IMR-90 (cell line): ENCODE data around the gene OR5AS1. TPM values are rescaled to one million over a fixed set of nuclear protein-coding genes. Genes with fewer than 3 reads are reported as not detected.

Source experiments
- polyA plus RNA-seq, 3 experiments: library from polyadenylated mRNA; depleted of rRNA; stranded (reverse); fragments of >200 nt; gene quantifications; 2 replicates each; pipeline ENCODE4 v1.2.3, GENCODE V29; 2012; ENCODE audit warnings: low replicate concordance in 1 of 3
- total RNA-seq: library from RNA; depleted of rRNA; stranded (reverse); fragments of >200 nt; gene quantifications from 2 replicates; pipeline ENCODE4 v1.2.3, GENCODE V29; 2012; rRNA removed

The OR5AS1 gene
- total and polyA plus RNA-seq, 2 of the 4 experiments (the other 2 are of a cell fraction): not detected

Other genes starting within 250 kb of the OR5AS1 start
- gene OR5D14, start 232.1 kb upstream of the OR5AS1 start, total RNA-seq: not detected in 2 replicates
- gene OR5D14, start 232.1 kb upstream of the OR5AS1 start, polyA plus RNA-seq (2012; rRNA removed): not detected in 2 replicates
- not detected in 2 replicates for gene OR5L1, start 216.3 kb upstream of the OR5AS1 start, total RNA-seq
- gene OR5L1, start 216.3 kb upstream of the OR5AS1 start, polyA plus RNA-seq (2012; rRNA removed): not detected in 2 replicates
- gene OR5D18, start 208.0 kb upstream of the OR5AS1 start, total RNA-seq: not detected in 2 replicates
- gene OR5D18, start 208.0 kb upstream of the OR5AS1 start, polyA plus RNA-seq (2012; rRNA removed): not detected in 2 replicates
- gene OR5L2, start 200.4 kb upstream of the OR5AS1 start, total RNA-seq: not detected in 2 replicates
- gene OR5L2, start 200.4 kb upstream of the OR5AS1 start, polyA plus RNA-seq (2012; rRNA removed): not detected in 2 replicates
- gene OR5D16, start 188.9 kb upstream of the OR5AS1 start, total RNA-seq: not detected in 2 replicates
- gene OR5D16, start 188.9 kb upstream of the OR5AS1 start, polyA plus RNA-seq (2012; rRNA removed): not detected in 2 replicates
- gene TRIM51, start 144.4 kb upstream of the OR5AS1 start, total RNA-seq: not detected in 2 replicates
- not detected in 2 replicates for gene TRIM51, start 144.4 kb upstream of the OR5AS1 start, polyA plus RNA-seq (2012; rRNA removed)
- gene OR5W2, start 113.1 kb upstream of the OR5AS1 start, total RNA-seq: not detected in 2 replicates
- not detected in 2 replicates for gene OR5W2, start 113.1 kb upstream of the OR5AS1 start, polyA plus RNA-seq (2012; rRNA removed)
- gene OR5I1, start 91.3 kb upstream of the OR5AS1 start, total RNA-seq: not detected in 2 replicates
- gene OR5I1, start 91.3 kb upstream of the OR5AS1 start, polyA plus RNA-seq (2012; rRNA removed): not detected in 2 replicates
- not detected in 2 replicates for gene OR10AG1, start 57.7 kb upstream of the OR5AS1 start, total RNA-seq
- gene OR10AG1, start 57.7 kb upstream of the OR5AS1 start, polyA plus RNA-seq (2012; rRNA removed): not detected in 2 replicates
- not detected in 2 replicates for gene OR5F1, start 33.0 kb upstream of the OR5AS1 start, total RNA-seq
- gene OR5F1, start 33.0 kb upstream of the OR5AS1 start, polyA plus RNA-seq (2012; rRNA removed): not detected in 2 replicates
- gene OR8I2, start 65.7 kb downstream of the OR5AS1 start, total RNA-seq: not detected in 2 replicates
- gene OR8I2, start 65.7 kb downstream of the OR5AS1 start, polyA plus RNA-seq (2012; rRNA removed): not detected in 2 replicates
- gene OR8H2, start 76.0 kb downstream of the OR5AS1 start, total RNA-seq: not detected in 2 replicates
- not detected in 2 replicates for gene OR8H2, start 76.0 kb downstream of the OR5AS1 start, polyA plus RNA-seq (2012; rRNA removed)
- not detected in 2 replicates for gene OR8H3, start 94.7 kb downstream of the OR5AS1 start, total RNA-seq
- not detected in 2 replicates for gene OR8H3, start 94.7 kb downstream of the OR5AS1 start, polyA plus RNA-seq (2012; rRNA removed)
- gene OR8J3, start 112.5 kb downstream of the OR5AS1 start, total RNA-seq: not detected in 2 replicates
- gene OR8J3, start 112.5 kb downstream of the OR5AS1 start, polyA plus RNA-seq (2012; rRNA removed): not detected in 2 replicates
- not detected in 2 replicates for gene OR8K5, start 132.7 kb downstream of the OR5AS1 start, total RNA-seq
- gene OR8K5, start 132.7 kb downstream of the OR5AS1 start, polyA plus RNA-seq (2012; rRNA removed): not detected in 2 replicates
- not detected in 2 replicates for gene OR5J2, start 149.0 kb downstream of the OR5AS1 start, total RNA-seq
- not detected in 2 replicates for gene OR5J2, start 149.0 kb downstream of the OR5AS1 start, polyA plus RNA-seq (2012; rRNA removed)
- not detected in 2 replicates for gene OR5T2, start 206.6 kb downstream of the OR5AS1 start, total RNA-seq
- not detected in 2 replicates for gene OR5T2, start 206.6 kb downstream of the OR5AS1 start, polyA plus RNA-seq (2012; rRNA removed)
- gene OR5T3, start 224.6 kb downstream of the OR5AS1 start, total RNA-seq: not detected in 2 replicates
- gene OR5T3, start 224.6 kb downstream of the OR5AS1 start, polyA plus RNA-seq (2012; rRNA removed): not detected in 2 replicates
- not detected in 2 replicates for gene OR5T1, start 246.5 kb downstream of the OR5AS1 start, total RNA-seq
- not detected in 2 replicates for gene OR5T1, start 246.5 kb downstream of the OR5AS1 start, polyA plus RNA-seq (2012; rRNA removed)